SK-N-SH treated with all-trans-retinoic acid at 6 μM for 48 hours (cell line): ENCODE data around the gene CCDC6.

Experiments used
- ARNTL ChIP-seq: fragments of 450-650 bp; formaldehyde crosslinking; IDR thresholded peaks from 2 replicates; pipeline ENCODE4 v1.5.0; 2020; ENCODE audit warnings: low read depth, mild to moderate bottlenecking, moderate library complexity, borderline replicate concordance
- ISL1 ChIP-seq: fragments of 250-450 bp; sonication (Bioruptor Pico); IDR thresholded peaks from 2 replicates; pipeline ENCODE4 v2.1.2; 2022; ENCODE audit warnings: mild to moderate bottlenecking, moderate library complexity
- PATZ1 ChIP-seq: fragments of 250-450 bp; sonication (Bioruptor Pico); IDR thresholded peaks from 2 replicates; pipeline ENCODE4 v1.8.0; 2020; ENCODE audit warnings: mild to moderate bottlenecking, moderate library complexity, borderline replicate concordance
- RARB ChIP-seq: fragments of 250-450 bp; sonication (Bioruptor Pico); IDR thresholded peaks from 2 replicates; pipeline ENCODE4 v1.8.0; 2021; ENCODE audit warnings: mild to moderate bottlenecking, moderate library complexity
- TCF4 ChIP-seq: fragments of 250-450 bp; sonication (Bioruptor Pico); IDR thresholded peaks from 2 replicates; pipeline ENCODE4 v1.8.0; 2021; ENCODE audit warnings: mild to moderate bottlenecking, moderate library complexity, borderline replicate concordance
- TOX ChIP-seq: fragments of 250-450 bp; sonication (Bioruptor Pico); IDR thresholded peaks from 2 replicates; pipeline ENCODE4 v1.8.0; 2021; ENCODE audit warnings: mild to moderate bottlenecking, moderate library complexity, borderline replicate concordance
- ZC3H10 ChIP-seq: fragments of 250-450 bp; sonication (Bioruptor Pico); IDR thresholded peaks from 2 replicates; pipeline ENCODE4 v1.5.1; 2021; ENCODE audit warnings: mild to moderate bottlenecking, moderate library complexity
- ZFP3 ChIP-seq: fragments of 250-450 bp; sonication (Bioruptor Pico); IDR thresholded peaks from 2 replicates; pipeline ENCODE4 v1.5.0; 2020; ENCODE audit warnings: mild to moderate bottlenecking, moderate library complexity
- ZFP30 ChIP-seq: fragments of 450-650 bp; formaldehyde crosslinking; IDR thresholded peaks from 2 replicates; pipeline ENCODE4 v1.5.0; 2022; ENCODE audit warnings: mild to moderate bottlenecking, moderate library complexity
- ZNF565 ChIP-seq: fragments of 450-650 bp; formaldehyde crosslinking; conservative IDR thresholded peaks from 2 replicates; pipeline ENCODE4 v1.5.0; 2020; ENCODE audit warnings: low read depth, mild to moderate bottlenecking, moderate library complexity
- ZNF8 ChIP-seq: fragments of 450-650 bp; formaldehyde crosslinking; IDR thresholded peaks from 2 replicates; pipeline ENCODE4 v1.5.0; 2020; ENCODE audit warnings: mild to moderate bottlenecking, moderate library complexity
- TF ChIP-seq, protein P1 (sequence below): fragments of 250-450 bp; sonication (Bioruptor Pico); IDR thresholded peaks from 2 replicates; pipeline ENCODE4 v1.5.1; 2020; ENCODE audit warnings: low read depth, mild to moderate bottlenecking, moderate library complexity

DNA sequence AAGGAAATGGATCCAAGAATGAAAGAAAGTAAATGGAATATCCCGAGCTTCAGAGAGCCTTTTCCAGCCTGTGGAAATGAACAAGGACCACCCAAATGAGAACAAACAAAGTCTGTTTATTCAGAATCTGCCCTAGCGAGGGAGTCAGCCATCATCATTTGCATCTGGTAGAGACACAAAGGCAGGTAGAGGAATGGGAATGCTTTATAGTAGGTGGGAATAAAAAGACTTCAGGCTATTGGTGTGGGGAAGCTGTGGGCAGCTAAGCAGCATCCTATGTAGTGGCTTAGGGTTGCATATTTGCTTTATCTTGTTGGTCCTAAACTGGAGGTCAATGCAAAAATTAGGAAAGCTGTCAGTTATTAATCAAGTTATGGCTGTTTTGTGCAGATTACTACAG is 143.9 kb downstream of the CCDC6 start:
- no peak for TF ChIP-seq ISL1 (CRISPR knock-in tag)
- no peak for TF ChIP-seq RARB
- TF ChIP-seq, protein P1, sequence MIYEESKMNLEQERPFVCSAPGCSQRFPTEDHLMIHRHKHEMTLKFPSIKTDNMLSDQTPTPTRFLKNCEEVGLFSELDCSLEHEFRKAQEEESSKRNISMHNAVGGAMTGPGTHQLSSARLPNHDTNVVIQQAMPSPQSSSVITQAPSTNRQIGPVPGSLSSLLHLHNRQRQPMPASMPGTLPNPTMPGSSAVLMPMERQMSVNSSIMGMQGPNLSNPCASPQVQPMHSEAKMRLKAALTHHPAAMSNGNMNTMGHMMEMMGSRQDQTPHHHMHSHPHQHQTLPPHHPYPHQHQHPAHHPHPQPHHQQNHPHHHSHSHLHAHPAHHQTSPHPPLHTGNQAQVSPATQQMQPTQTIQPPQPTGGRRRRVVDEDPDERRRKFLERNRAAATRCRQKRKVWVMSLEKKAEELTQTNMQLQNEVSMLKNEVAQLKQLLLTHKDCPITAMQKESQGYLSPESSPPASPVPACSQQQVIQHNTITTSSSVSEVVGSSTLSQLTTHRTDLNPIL (CRISPR knock-in tag), result no peak
- TF ChIP-seq TOX (CRISPR knock-in tag), result no peak
- no peak for TF ChIP-seq PATZ1
- no peak for TF ChIP-seq ARNTL (CRISPR knock-in tag)
- TF ChIP-seq ZFP30, result no peak
- no peak for TF ChIP-seq TCF4 (CRISPR knock-in tag)
- no peak for TF ChIP-seq ZC3H10 (CRISPR knock-in tag)
- no peak for TF ChIP-seq ZNF565 (CRISPR knock-in tag)
- no peak for TF ChIP-seq ZNF8 (CRISPR knock-in tag)
- no peak for TF ChIP-seq ZFP3 (CRISPR knock-in tag)
